GM10248 (cell line): Measurements from ENCODE around the gene SLIT3.

Experiments used
- CTCF ChIA-PET: fragments of 300-600 bp; sonication (Branson Sonifier 250); formaldehyde crosslinking; extraction: SDS; loops from one replicate; lab custom pipeline; 2021; ENCODE audit warnings: antibody characterized with exemption; lab: Yijun Ruan, JAX
- POLR2A ChIA-PET: fragments of 350-650 bp; sonication (Branson Sonifier 250); formaldehyde crosslinking; extraction: SDS; loops from one replicate; lab custom pipeline; 2020; ENCODE audit warnings: antibody characterized with exemption; lab: Yijun Ruan, JAX
- DNase-seq: peaks from one replicate; pipeline ENCODE4 v3.0.0; 2012; ENCODE audit errors: extremely low spot score
- TF ChIP-seq, protein P1 (sequence below): IDR thresholded peaks from 2 replicates; pipeline ENCODE4 v1.5.1; 2012; ENCODE audit warnings: mild to moderate bottlenecking, low read depth; ENCODE audit errors: extremely low read depth, missing control alignments, control extremely low read depth

The SLIT3 gene

DNA sequence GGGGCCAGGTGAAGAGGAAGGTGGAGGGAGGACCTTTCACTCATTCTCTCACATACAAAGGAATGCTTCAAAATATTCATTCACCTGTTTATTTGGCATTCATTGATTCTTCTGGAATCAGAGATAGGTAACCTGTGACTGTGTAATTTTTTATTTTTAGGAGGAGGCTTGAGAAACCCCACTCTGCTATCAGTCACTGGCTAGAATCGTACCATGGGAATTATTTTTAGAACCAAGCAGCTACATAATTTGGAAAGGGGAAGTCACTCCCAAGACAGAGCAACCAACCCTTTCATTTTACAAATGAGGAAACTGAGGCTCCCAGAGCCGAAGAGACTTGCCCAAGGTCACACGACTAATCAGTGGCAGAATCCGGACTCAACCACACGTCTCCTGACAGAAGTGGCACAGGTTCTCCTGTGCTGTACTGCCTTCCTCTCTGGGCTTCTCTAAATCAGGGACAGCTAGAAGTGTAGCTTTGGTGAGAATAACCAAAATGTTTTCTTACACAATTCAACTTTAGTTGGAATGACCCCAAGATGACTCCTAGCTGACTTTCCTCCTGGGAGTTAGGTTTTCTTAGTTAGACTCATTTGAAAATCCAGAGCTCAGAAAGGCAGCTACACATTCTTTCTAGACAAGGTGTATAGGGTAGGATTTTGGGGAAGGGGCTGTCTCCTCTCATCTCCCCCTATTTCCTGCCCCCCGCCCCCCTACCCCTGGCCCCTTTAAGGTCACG lies 457.5 kb downstream of the SLIT3 start:
- ChIA-PET POLR2A (no interaction called here), CTCF (interaction anchor here (1.7 kb wide), 1 partner anchor 16 kb away, joined by 4 read pairs; no protein-coding TSS in a partner anchor)

DNA sequence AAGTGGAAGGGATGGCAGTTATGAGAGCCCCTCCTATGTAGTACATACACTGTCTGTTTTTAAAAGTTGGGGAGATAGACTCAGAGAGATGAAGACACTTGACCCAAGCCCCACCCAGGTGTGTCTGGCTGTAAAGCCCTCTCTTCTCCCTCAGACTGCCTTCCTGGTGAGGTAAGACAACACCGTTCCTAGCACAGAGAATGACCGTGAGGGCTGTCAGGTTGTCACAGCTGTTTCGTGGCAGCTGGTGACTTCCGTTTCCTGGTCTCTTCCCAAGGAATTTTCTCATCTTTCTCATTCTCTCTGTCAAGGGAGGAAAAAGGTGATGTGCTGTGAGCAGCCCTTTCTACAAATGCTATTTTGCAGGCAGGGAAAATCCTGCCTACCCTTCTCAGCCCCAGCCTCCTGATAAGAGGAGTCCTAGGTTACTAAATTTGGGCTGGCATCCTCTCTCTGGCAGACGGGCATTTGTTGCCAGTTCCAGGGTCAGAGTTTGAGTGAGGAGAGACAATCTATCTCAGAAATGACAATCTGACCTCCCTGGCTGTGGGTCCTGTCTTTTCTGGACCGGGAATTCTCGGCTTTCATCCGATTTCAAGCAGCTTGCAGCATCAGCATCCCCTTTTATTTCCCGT lies 458.3 kb downstream of the SLIT3 start:
- DNase-seq: no peak
- TF ChIP-seq, protein P1, sequence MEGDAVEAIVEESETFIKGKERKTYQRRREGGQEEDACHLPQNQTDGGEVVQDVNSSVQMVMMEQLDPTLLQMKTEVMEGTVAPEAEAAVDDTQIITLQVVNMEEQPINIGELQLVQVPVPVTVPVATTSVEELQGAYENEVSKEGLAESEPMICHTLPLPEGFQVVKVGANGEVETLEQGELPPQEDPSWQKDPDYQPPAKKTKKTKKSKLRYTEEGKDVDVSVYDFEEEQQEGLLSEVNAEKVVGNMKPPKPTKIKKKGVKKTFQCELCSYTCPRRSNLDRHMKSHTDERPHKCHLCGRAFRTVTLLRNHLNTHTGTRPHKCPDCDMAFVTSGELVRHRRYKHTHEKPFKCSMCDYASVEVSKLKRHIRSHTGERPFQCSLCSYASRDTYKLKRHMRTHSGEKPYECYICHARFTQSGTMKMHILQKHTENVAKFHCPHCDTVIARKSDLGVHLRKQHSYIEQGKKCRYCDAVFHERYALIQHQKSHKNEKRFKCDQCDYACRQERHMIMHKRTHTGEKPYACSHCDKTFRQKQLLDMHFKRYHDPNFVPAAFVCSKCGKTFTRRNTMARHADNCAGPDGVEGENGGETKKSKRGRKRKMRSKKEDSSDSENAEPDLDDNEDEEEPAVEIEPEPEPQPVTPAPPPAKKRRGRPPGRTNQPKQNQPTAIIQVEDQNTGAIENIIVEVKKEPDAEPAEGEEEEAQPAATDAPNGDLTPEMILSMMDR: no peak
- POLR2A ChIA-PET: no interaction called here
- CTCF ChIA-PET: interaction anchor here (1.5 to 1.7 kb wide), 2 partner anchors 14 to 15 kb away, joined by 3 to 4 read pairs; no protein-coding TSS in a partner anchor

More for the DNA sequence above, 457.5 kb downstream of the SLIT3 start:
- TF ChIP-seq, protein P1: no peak
- DNase-seq: no peak

DNA sequence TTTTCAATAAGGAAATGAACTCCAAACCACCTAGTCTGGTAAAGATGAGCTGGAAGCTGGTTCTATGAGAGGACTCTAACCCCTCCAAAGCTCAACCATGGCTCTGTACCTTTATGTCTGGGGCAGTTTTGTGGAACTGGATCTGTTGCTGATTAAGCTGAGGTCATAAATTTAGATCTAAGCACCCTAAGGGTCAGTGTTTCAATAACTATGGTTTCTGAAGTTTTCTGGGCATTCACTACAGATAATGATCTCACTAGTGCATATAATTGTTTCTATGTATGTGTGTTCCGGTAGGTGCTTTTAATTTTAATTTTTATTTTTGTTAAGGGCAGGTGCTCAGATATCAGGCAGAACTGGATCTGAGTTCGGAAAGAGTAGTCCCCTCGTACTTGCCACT lies 463.1 kb downstream of the SLIT3 start:
- POLR2A ChIA-PET: no interaction called here
- TF ChIP-seq, protein P1: no peak
- no peak for DNase-seq
- CTCF ChIA-PET: no interaction called here

DNA sequence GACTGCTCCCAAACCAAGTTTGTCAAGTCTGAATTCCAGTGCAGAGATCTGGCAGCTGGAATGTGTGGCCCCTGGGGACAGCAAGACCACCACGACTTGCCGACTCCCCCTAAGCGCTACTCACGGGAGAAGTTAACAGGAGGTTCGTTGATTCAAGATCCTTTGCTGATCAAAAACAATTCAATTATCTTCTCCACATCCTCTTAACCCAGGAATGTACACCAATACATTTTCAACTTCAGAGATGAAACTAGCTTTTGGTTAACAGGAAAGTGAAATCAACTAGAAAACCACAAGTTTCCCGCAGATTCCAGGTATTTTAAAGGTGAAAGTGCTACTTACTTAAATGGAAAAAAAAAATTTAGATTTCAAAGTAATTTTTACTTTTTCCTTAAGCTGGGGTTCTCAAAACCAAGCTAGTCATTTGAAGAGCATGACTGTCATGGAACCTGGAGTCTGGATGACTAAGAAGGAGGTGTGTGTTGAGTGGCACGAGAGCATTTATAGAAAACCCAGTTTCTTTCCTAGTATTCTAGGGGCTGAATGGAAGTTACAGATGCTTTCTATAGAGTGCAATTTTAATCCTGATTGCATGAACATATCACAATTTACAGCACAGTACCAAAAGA lies 464.2 kb downstream of the SLIT3 start:
- ChIA-PET CTCF (no interaction called here), POLR2A (no interaction called here)
- DNase-seq: no peak
- TF ChIP-seq, protein P1: no peak

DNA sequence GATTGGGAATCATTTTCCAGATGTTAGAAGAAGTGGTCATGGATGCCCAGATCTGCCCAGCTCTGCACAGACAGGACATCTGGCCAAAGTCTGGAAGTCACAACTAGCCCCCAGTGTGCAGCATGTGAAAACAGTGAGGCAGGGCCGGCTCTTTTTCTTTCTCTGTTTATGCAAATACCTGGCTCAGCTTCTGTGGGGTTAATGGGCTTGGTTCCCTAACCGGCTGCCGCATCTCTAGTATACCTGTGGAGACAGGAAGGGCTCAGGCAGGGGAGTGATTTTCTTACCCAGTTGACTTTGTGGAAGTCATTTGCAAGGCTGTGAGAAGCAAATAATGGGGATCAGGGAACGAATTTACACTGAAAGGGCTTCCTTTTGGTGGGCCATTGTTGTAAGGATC lies 467.0 kb downstream of the SLIT3 start:
- ChIA-PET POLR2A (no interaction called here), CTCF (no interaction called here)
- TF ChIP-seq, protein P1: no peak
- no peak for DNase-seq

DNA sequence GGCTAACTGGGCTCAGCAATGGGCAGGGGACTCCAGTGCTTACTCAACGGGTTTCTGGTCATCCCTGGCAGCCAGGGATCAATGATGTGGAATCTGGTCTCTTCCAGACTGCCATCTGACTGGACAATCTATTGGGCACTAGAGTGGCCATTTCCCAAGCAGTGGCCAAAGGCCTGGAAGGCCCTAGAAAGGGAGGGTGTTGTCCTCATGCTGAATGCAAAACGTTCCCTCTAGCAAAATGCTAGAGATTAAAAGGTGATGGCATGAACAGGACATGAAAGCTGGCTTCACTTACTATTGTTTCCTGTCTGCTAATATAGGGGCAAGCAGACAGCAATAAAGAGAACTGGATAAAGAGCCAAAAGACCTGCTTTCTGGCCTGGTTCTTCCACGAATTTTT lies 467.6 kb downstream of the SLIT3 start:
- CTCF ChIA-PET: no interaction called here
- TF ChIP-seq, protein P1: no peak
- POLR2A ChIA-PET: no interaction called here
- no peak for DNase-seq
